Activated T-cell treated with anti-CD3 and anti-CD28 coated beads, Interleukin-2, amount 50 U/mL, for 24 hours (primary cell): ENCODE results near the gene KASH5.
A peak's percentile ranks its signal among the peaks of the same experiment; 100 is the strongest.

Experiments used
- DNase-seq: peaks from one replicate; pipeline ENCODE4 v3.0.0-alpha.2; 2020
- H3K27ac Mint-ChIP-seq: 2 replicates; pipeline ENCODE4 v1.8.0; 2020; ENCODE audit warnings: mild to moderate bottlenecking, mixed read lengths
- H3K27me3 Mint-ChIP-seq: 2 replicates; pipeline ENCODE4 v1.8.0; 2020; ENCODE audit warnings: mixed read lengths
- H3K36me3 Mint-ChIP-seq: 2 replicates; pipeline ENCODE4 v1.8.0; 2020; ENCODE audit warnings: low read depth, mixed read lengths
- H3K4me1 Mint-ChIP-seq: 2 replicates; pipeline ENCODE4 v1.8.0; 2020; ENCODE audit warnings: low read depth, mixed read lengths
- H3K4me3 Mint-ChIP-seq: 2 replicates; pipeline ENCODE4 v1.8.0; 2020; ENCODE audit warnings: mild to moderate bottlenecking, moderate library complexity, mixed read lengths
- H3K9me3 Mint-ChIP-seq: 2 replicates; pipeline ENCODE4 v1.8.0; 2020; ENCODE audit warnings: mixed read lengths

The KASH5 gene

GRCh38 chr19:49398931-49399330 is 10.9 kb downstream of the KASH5 start:
- no peak for DNase-seq
- Mint-ChIP-seq H3K9me3 (no peaks in the 10 kb centered on the region), H3K36me3 (no peaks in the 10 kb centered on the region), H3K27me3 (no peaks in the 10 kb centered on the region), H3K27ac (no peak overlapping the region), H3K4me1 (peaks cover 20% of the 10 kb centered on the region), H3K4me3 (no peak overlapping the region)

GRCh38 chr19:49400029-49400428 is 12.0 kb downstream of the KASH5 start:
- Mint-ChIP-seq H3K4me3 (no peak overlapping the region), H3K4me1 (peaks cover 20% of the 10 kb centered on the region), H3K9me3 (no peaks in the 10 kb centered on the region), H3K27ac (no peak overlapping the region), H3K36me3 (no peaks in the 10 kb centered on the region), H3K27me3 (no peaks in the 10 kb centered on the region)
- DNase-seq: no peak

- no peak overlapping the region for H3K27ac Mint-ChIP-seq
- no peaks in the 10 kb centered on the region for H3K9me3 Mint-ChIP-seq
- no peaks in the 10 kb centered on the region for H3K27me3 Mint-ChIP-seq
- peaks cover 33% of the 10 kb centered on the region for H3K4me1 Mint-ChIP-seq
- H3K36me3 Mint-ChIP-seq: no peaks in the 10 kb centered on the region
- DNase-seq: no peak
- H3K4me3 Mint-ChIP-seq: no peak overlapping the region
Observed at GRCh38 chr19:49403404-49404187, 15.5 kb downstream of the KASH5 start.

GRCh38 chr19:49407079-49407478 is 19.0 kb downstream of the KASH5 start:
- H3K4me3 Mint-ChIP-seq: no peak overlapping the region
- H3K4me1 Mint-ChIP-seq: peaks cover 59% of the 10 kb centered on the region
- DNase-seq: no peak

GRCh38 chr19:49407482-49408015 is 19.5 kb downstream of the KASH5 start:
- no peak for DNase-seq
- no peak overlapping the region for H3K27ac Mint-ChIP-seq
- no peaks in the 10 kb centered on the region for H3K27me3 Mint-ChIP-seq
- no peaks in the 10 kb centered on the region for H3K9me3 Mint-ChIP-seq
- H3K36me3 Mint-ChIP-seq: no peaks in the 10 kb centered on the region
- peaks cover 61% of the 10 kb centered on the region for H3K4me1 Mint-ChIP-seq
- no peak overlapping the region for H3K4me3 Mint-ChIP-seq

More at GRCh38 chr19:49407079-49407478, 19.0 kb downstream of the KASH5 start:
- no peak overlapping the region for H3K27ac Mint-ChIP-seq
- no peaks in the 10 kb centered on the region for H3K36me3 Mint-ChIP-seq
- no peaks in the 10 kb centered on the region for H3K27me3 Mint-ChIP-seq
- no peaks in the 10 kb centered on the region for H3K9me3 Mint-ChIP-seq

- Mint-ChIP-seq H3K36me3 (no peaks in the 10 kb centered on the region), H3K4me1 (peaks cover 54% of the 10 kb centered on the region), H3K4me3 (peak overlapping the region; percentile 32), H3K27me3 (no peaks in the 10 kb centered on the region), H3K27ac (peak overlapping the region; percentile 72), H3K9me3 (no peaks in the 10 kb centered on the region)
- DNase-seq: no peak
Observed at GRCh38 chr19:49408816-49409440, 20.9 kb downstream of the KASH5 start.

GRCh38 chr19:49409441-49410029 is 21.5 kb downstream of the KASH5 start:
- Mint-ChIP-seq H3K36me3 (no peaks in the 10 kb centered on the region), H3K9me3 (no peaks in the 10 kb centered on the region), H3K27me3 (no peaks in the 10 kb centered on the region), H3K4me3 (peak overlapping the region; percentile 32), H3K4me1 (peaks cover 54% of the 10 kb centered on the region), H3K27ac (peak overlapping the region; percentile 72)
- DNase-seq: no peak

- no peaks in the 10 kb centered on the region for H3K36me3 Mint-ChIP-seq
- H3K9me3 Mint-ChIP-seq: no peaks in the 10 kb centered on the region
- H3K27me3 Mint-ChIP-seq: no peaks in the 10 kb centered on the region
- DNase-seq: no peak
- no peak overlapping the region for H3K27ac Mint-ChIP-seq
- peaks cover 51% of the 10 kb centered on the region for H3K4me1 Mint-ChIP-seq
- no peak overlapping the region for H3K4me3 Mint-ChIP-seq
Observed at GRCh38 chr19:49411681-49412326, 23.8 kb downstream of the KASH5 start.

- DNase-seq: no peak
- Mint-ChIP-seq H3K27me3 (peaks cover 9% of the 10 kb centered on the region), H3K4me1 (peaks cover 36% of the 10 kb centered on the region), H3K36me3 (no peaks in the 10 kb centered on the region), H3K27ac (no peak overlapping the region), H3K9me3 (no peaks in the 10 kb centered on the region), H3K4me3 (no peak overlapping the region)
Observed at GRCh38 chr19:49413348-49413747, 25.3 kb downstream of the KASH5 start.

- Mint-ChIP-seq H3K4me1 (peaks cover 27% of the 10 kb centered on the region), H3K36me3 (no peaks in the 10 kb centered on the region), H3K4me3 (no peak overlapping the region), H3K27ac (no peak overlapping the region), H3K27me3 (peaks cover 16% of the 10 kb centered on the region), H3K9me3 (no peaks in the 10 kb centered on the region)
- no peak for DNase-seq
Observed at GRCh38 chr19:49414256-49414655, 26.2 kb downstream of the KASH5 start.

GRCh38 chr19:49415102-49415809 is 27.2 kb downstream of the KASH5 start:
- Mint-ChIP-seq H3K9me3 (no peaks in the 10 kb centered on the region), H3K4me1 (peaks cover 17% of the 10 kb centered on the region), H3K4me3 (no peak overlapping the region), H3K27ac (no peak overlapping the region), H3K27me3 (peaks cover 26% of the 10 kb centered on the region), H3K36me3 (no peaks in the 10 kb centered on the region)
- DNase-seq: no peak

- Mint-ChIP-seq H3K27ac (no peak overlapping the region), H3K36me3 (no peaks in the 10 kb centered on the region), H3K4me1 (peaks cover 17% of the 10 kb centered on the region), H3K9me3 (no peaks in the 10 kb centered on the region), H3K27me3 (peaks cover 32% of the 10 kb centered on the region), H3K4me3 (no peak overlapping the region)
- no peak for DNase-seq
Observed at GRCh38 chr19:49415810-49416200, 27.8 kb downstream of the KASH5 start.

GRCh38 chr19:49417088-49417487 is 29.0 kb downstream of the KASH5 start:
- H3K4me3 Mint-ChIP-seq: no peak overlapping the region
- no peak overlapping the region for H3K27ac Mint-ChIP-seq
- no peaks in the 10 kb centered on the region for H3K36me3 Mint-ChIP-seq
- no peak for DNase-seq
- H3K27me3 Mint-ChIP-seq: peaks cover 45% of the 10 kb centered on the region
- no peaks in the 10 kb centered on the region for H3K9me3 Mint-ChIP-seq
- peaks cover 16% of the 10 kb centered on the region for H3K4me1 Mint-ChIP-seq

- Mint-ChIP-seq H3K4me3 (no peak overlapping the region), H3K9me3 (no peaks in the 10 kb centered on the region), H3K36me3 (no peaks in the 10 kb centered on the region), H3K4me1 (peaks cover 22% of the 10 kb centered on the region), H3K27ac (no peak overlapping the region), H3K27me3 (peaks cover 55% of the 10 kb centered on the region)
- DNase-seq: no peak
Observed at GRCh38 chr19:49418511-49418910, 30.5 kb downstream of the KASH5 start.
